SK-N-MC (cell line): Measurements from ENCODE around the gene DAP3.
A peak's percentile ranks its signal among the peaks of the same experiment; 100 is the strongest.
"Not testable (repeated sequence)": the region's sequence is repeated elsewhere in the genome, so short reads cannot be mapped to it uniquely, and the experiment has no call there.

ENCODE experiments used
- DNase-seq: peaks from one replicate; pipeline ENCODE4 v3.0.0-alpha.2; 2011; ENCODE audit warnings: low read depth, low spot score
- H3K27ac ChIP-seq: fragments of 200-600 bp; sonication (generic); 2 replicates; pipeline ENCODE4 v1.5.1; 2016; ENCODE audit warnings: mixed run types
- H3K36me3 ChIP-seq: fragments of 200-600 bp; sonication (generic); 2 replicates; pipeline ENCODE4 v1.6.1; 2017; ENCODE audit warnings: antibody characterized with exemption, low read length, mixed read lengths; ENCODE audit not compliant: insufficient read depth
- H3K4me3 ChIP-seq: fragments of 200-600 bp; sonication (generic); 2 replicates; pipeline ENCODE4 v1.5.1; 2016
- H3K9ac ChIP-seq: fragments of 200-600 bp; sonication (generic); 2 replicates; pipeline ENCODE4 v1.8.0; 2017; ENCODE audit warnings: mixed run types, mixed read lengths; ENCODE audit not compliant: insufficient read length
- H3K9me3 ChIP-seq: fragments of 200-600 bp; sonication (generic); 2 replicates; pipeline ENCODE4 v1.6.1; 2017; ENCODE audit warnings: low read depth, mild to moderate bottlenecking, antibody characterized with exemption, low read length, moderate library complexity, mixed read lengths
- EZH2 ChIP-seq: fragments of 200-600 bp; sonication (generic); IDR thresholded peaks from one replicate; pipeline ENCODE4 v1.6.1; 2017; ENCODE audit warnings: antibody characterized with exemption
- FOXP2 ChIP-seq: optimal IDR thresholded peaks from 2 replicates; pipeline ENCODE3; 2011; ENCODE audit warnings: mild to moderate bottlenecking, moderate library complexity; ENCODE audit not compliant: insufficient read depth; ENCODE audit errors: extremely low read length, control extremely low read depth
- POLR2AphosphoS5 ChIP-seq: IDR thresholded peaks from 2 replicates; pipeline ENCODE4 v1.6.1; 2012; ENCODE audit warnings: mild to moderate bottlenecking, low read depth, low read length, borderline replicate concordance

Gene DAP3

GRCh38 chr1:155689081-155689607 lies at the start of gene DAP3:
Gene DAP3, plus strand, starts transcription at chr1:155689091. Its CDS starts 20,689 bp downstream, at chr1:155709780.
- H3K4me3 ChIP-seq, result peak within 1 kb of the TSS; percentile 100

GRCh38 chr1:155640367-155640766 lies 48.5 kb upstream of the DAP3 start:
- no peak for DNase-seq
- Histone ChIP-seq H3K9ac (no peak overlapping the region), H3K9me3 (peaks cover 10% of the 10 kb centered on the region; the same call in 1 of the 2 replicates), H3K4me3 (no peak overlapping the region), H3K27ac (no peak overlapping the region), H3K36me3 (no peaks in the 10 kb centered on the region; the same call in 1 of the 2 replicates)
- TF ChIP-seq EZH2 (no peak), POLR2AphosphoS5 (no peak), FOXP2 (no peak)

More at GRCh38 chr1:155689081-155689607, at the start of gene DAP3:
- Histone ChIP-seq H3K36me3 (peaks cover 36% of the 10 kb centered on the region), H3K9ac (peak within 1 kb of the TSS; percentile 100), H3K27ac (peak within 1 kb of the TSS; percentile 99)
- not testable (repeated sequence) for DNase-seq, H3K9me3 ChIP-seq
- TF ChIP-seq POLR2AphosphoS5, result peak; percentile 46; the same call in 1 of the 2 replicates

GRCh38 chr1:155642559-155643180 lies 46.2 kb upstream of the DAP3 start:
- H3K36me3 ChIP-seq, DNase-seq, H3K4me3 ChIP-seq, H3K9ac ChIP-seq, H3K27ac ChIP-seq: not testable (repeated sequence)
- H3K9me3 ChIP-seq, result peaks cover 10% of the 10 kb centered on the region; the same call in 1 of the 2 replicates

- TF ChIP-seq FOXP2 (no peak), POLR2AphosphoS5 (no peak), EZH2 (no peak)
- Histone ChIP-seq H3K9me3 (peaks cover 10% of the 10 kb centered on the region; the same call in 1 of the 2 replicates), H3K36me3 (no peaks in the 10 kb centered on the region; the same call in 1 of the 2 replicates), H3K27ac (no peak overlapping the region), H3K9ac (no peak overlapping the region), H3K4me3 (no peak overlapping the region)
- no peak for DNase-seq
Observed at GRCh38 chr1:155643230-155643629, 45.7 kb upstream of the DAP3 start.

GRCh38 chr1:155645034-155645598 lies 43.8 kb upstream of the DAP3 start:
- no peak for TF ChIP-seq EZH2
- TF ChIP-seq FOXP2, result no peak
- TF ChIP-seq POLR2AphosphoS5, result no peak
- Histone ChIP-seq H3K9me3 (peaks cover 10% of the 10 kb centered on the region; the same call in 1 of the 2 replicates), H3K9ac (no peak overlapping the region), H3K36me3 (no peaks in the 10 kb centered on the region; the same call in 1 of the 2 replicates), H3K4me3 (no peak overlapping the region), H3K27ac (peak overlapping the region; percentile 55)
- no peak for DNase-seq

GRCh38 chr1:155645648-155646047 lies 43.2 kb upstream of the DAP3 start:
- peak overlapping the region; percentile 55 for H3K27ac ChIP-seq
- no peak for DNase-seq
- no peaks in the 10 kb centered on the region; the same call in 1 of the 2 replicates for H3K36me3 ChIP-seq
- TF ChIP-seq POLR2AphosphoS5, result no peak
- no peak for TF ChIP-seq EZH2
- TF ChIP-seq FOXP2, result no peak
- H3K4me3 ChIP-seq, result no peak overlapping the region
- no peak overlapping the region for H3K9ac ChIP-seq
- H3K9me3 ChIP-seq, result peaks cover 10% of the 10 kb centered on the region; the same call in 1 of the 2 replicates

- Histone ChIP-seq H3K4me3 (no peak overlapping the region), H3K27ac (peak overlapping the region; percentile 55), H3K9me3 (peaks cover 10% of the 10 kb centered on the region; the same call in 1 of the 2 replicates), H3K36me3 (no peaks in the 10 kb centered on the region; the same call in 1 of the 2 replicates), H3K9ac (no peak overlapping the region)
- TF ChIP-seq EZH2, result no peak
- TF ChIP-seq POLR2AphosphoS5, result no peak
- TF ChIP-seq FOXP2, result no peak
- no peak for DNase-seq
Observed at GRCh38 chr1:155646307-155646706, 42.6 kb upstream of the DAP3 start.

- no peak for TF ChIP-seq POLR2AphosphoS5
- TF ChIP-seq FOXP2, result no peak
- no peak for TF ChIP-seq EZH2
- peak; percentile 80 for DNase-seq
- H3K27ac ChIP-seq, result peak overlapping the region; percentile 80
- peak overlapping the region; percentile 56 for H3K4me3 ChIP-seq
- H3K9me3 ChIP-seq, result peaks cover 4% of the 10 kb centered on the region; the same call in 1 of the 2 replicates
- H3K9ac ChIP-seq, result no peak overlapping the region
- no peaks in the 10 kb centered on the region for H3K36me3 ChIP-seq
Observed at GRCh38 chr1:155648207-155649147, 40.4 kb upstream of the DAP3 start.
